Measurements from ENCODE around the gene GRID1.

DNA sequence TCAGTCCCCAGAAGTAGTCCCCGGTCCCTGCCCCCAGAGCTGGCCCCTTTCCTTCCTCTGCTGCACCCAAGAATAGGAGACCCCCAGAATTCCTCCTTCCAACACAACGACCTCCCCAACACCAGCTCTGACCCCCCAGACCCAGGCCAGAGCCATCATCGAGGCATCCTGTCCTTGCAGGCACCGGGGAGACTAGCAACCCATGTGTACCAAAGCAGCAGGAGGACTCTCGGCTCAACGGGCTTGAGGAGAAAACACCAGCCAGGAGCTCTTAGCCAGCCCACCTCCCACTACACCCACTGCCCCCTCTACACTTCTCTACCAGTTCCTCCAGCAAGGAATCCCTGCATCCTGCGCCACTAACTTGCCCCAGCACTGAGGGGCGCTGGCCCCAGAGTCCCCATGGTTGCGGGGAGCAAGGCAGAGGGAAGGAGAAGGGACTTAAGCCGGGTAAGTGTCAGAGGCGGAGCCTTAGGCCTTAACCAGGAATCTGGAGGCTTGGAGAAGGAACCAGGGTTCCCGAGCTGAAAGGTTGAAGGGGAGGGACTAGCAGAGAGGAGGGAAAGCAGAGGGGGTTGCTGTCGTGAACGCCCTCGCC lies 3.9 kb downstream of the GRID1 start:
- no peak for TF ChIP-seq SOX6 (IDR thresholded peaks at IDR 0.05)
- TF ChIP-seq TEAD2 (tag; IDR thresholded peaks at IDR 0.05), result no peak
- TF ChIP-seq, protein P1, sequence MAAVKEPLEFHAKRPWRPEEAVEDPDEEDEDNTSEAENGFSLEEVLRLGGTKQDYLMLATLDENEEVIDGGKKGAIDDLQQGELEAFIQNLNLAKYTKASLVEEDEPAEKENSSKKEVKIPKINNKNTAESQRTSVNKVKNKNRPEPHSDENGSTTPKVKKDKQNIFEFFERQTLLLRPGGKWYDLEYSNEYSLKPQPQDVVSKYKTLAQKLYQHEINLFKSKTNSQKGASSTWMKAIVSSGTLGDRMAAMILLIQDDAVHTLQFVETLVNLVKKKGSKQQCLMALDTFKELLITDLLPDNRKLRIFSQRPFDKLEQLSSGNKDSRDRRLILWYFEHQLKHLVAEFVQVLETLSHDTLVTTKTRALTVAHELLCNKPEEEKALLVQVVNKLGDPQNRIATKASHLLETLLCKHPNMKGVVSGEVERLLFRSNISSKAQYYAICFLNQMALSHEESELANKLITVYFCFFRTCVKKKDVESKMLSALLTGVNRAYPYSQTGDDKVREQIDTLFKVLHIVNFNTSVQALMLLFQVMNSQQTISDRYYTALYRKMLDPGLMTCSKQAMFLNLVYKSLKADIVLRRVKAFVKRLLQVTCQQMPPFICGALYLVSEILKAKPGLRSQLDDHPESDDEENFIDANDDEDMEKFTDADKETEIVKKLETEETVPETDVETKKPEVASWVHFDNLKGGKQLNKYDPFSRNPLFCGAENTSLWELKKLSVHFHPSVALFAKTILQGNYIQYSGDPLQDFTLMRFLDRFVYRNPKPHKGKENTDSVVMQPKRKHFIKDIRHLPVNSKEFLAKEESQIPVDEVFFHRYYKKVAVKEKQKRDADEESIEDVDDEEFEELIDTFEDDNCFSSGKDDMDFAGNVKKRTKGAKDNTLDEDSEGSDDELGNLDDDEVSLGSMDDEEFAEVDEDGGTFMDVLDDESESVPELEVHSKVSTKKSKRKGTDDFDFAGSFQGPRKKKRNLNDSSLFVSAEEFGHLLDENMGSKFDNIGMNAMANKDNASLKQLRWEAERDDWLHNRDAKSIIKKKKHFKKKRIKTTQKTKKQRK (IDR thresholded peaks at IDR 0.05; ENCODE audit: borderline replicate concordance, low read depth, low read length), result no peak
- no peak for TF ChIP-seq MAX (CRISPR knock-in tag; IDR thresholded peaks at IDR 0.05)
- TF ChIP-seq SREBF1 (IDR thresholded peaks at IDR 0.05; ENCODE audit: borderline replicate concordance, low read depth, low read length), result no peak
- TF ChIP-seq PHF8 (IDR thresholded peaks at IDR 0.05; ENCODE audit: borderline replicate concordance, low read length), result no peak
- TF ChIP-seq, protein P2, sequence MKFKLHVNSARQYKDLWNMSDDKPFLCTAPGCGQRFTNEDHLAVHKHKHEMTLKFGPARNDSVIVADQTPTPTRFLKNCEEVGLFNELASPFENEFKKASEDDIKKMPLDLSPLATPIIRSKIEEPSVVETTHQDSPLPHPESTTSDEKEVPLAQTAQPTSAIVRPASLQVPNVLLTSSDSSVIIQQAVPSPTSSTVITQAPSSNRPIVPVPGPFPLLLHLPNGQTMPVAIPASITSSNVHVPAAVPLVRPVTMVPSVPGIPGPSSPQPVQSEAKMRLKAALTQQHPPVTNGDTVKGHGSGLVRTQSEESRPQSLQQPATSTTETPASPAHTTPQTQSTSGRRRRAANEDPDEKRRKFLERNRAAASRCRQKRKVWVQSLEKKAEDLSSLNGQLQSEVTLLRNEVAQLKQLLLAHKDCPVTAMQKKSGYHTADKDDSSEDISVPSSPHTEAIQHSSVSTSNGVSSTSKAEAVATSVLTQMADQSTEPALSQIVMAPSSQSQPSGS (CRISPR knock-in tag; IDR thresholded peaks at IDR 0.05), result no peak
- no peak for TF ChIP-seq POLR2A (conservative IDR thresholded peaks at IDR 0.05)
- no peak for TF ChIP-seq CHD4 (IDR thresholded peaks at IDR 0.05; ENCODE audit: insufficient read depth, insufficient replicate concordance, low read depth, low read length, poor library complexity, severe bottlenecking)
- TF ChIP-seq HEY1 (CRISPR knock-in tag; IDR thresholded peaks at IDR 0.05; ENCODE audit: borderline replicate concordance), result no peak
- TF ChIP-seq NR2C2 (CRISPR knock-in tag; IDR thresholded peaks at IDR 0.05), result no peak
- no peak for TF ChIP-seq NR2C2 (tag; IDR thresholded peaks at IDR 0.05)
